ENCODE results near the gene SLC1A5.
"Not testable (repeated sequence)": the region's sequence is repeated elsewhere in the genome, so short reads cannot be mapped to it uniquely, and the experiment has no call there.

Gene SLC1A5

DNA sequence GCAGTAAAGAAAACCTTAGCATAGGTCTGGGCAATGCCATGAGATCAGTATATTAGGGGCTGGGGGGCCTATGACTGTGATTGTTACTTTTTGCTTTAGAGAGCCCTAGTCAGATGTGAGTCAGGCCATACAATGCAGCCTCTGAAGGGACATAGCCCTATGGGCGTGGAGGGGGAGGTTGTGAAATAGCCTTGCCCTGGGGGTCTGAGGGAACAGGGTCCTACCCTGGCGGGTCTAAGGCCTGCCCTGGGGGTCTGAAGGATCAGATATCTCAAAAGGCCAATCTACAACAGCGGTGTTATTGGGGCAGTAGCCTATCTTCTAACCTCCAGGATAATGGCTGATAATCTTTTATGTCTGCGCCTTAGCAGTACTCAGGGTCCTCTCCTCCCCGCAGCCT, 13.8 kb upstream of the SLC1A5 start:
- in situ Hi-C loops (cut with MboI; ENCODE audit: low sequenced_read_pairs) = no loop called here

DNA sequence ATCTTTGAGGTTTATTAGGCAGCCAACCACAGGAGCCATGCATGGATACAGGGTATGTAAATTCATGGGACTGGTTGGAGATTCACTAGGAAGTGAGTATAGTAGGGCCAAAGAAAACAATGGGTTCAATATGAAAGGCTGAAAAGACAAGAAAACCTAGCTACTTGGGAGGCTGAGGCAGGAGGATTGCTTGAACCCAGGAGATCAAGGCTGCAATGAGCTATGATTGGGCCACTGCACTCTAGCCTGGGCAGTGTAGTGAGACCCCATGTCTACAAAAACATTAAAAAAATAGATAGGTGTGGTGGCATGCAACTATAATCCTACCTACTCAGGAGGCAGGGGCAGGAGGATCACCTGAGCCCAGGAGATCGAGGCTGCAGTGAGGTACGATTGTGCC, 10.3 kb upstream of the SLC1A5 start:
- in situ Hi-C loops (cut with MboI; ENCODE audit: low sequenced_read_pairs) = no loop called here

DNA sequence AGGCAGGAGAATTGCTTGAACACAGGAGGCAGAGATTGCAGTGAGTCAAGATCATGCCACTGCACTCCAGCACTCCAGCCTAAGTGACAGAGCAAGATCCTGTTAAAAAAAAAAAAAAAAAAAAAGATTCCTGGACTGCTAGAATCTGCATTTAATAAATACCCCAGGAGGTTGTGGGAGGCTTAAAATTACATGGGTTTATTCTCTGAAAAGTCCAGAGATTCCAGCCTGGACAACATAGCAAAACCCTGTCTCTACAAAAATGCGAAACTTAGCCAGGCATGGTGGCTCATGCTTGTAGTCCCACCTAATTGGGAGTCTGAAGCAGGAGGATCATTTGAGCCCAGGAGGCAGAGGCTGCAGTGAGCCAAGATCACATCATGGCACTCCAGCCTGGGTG, 9.5 kb upstream of the SLC1A5 start:
- in situ Hi-C loops (cut with MboI; ENCODE audit: low sequenced_read_pairs) = no loop called here

DNA sequence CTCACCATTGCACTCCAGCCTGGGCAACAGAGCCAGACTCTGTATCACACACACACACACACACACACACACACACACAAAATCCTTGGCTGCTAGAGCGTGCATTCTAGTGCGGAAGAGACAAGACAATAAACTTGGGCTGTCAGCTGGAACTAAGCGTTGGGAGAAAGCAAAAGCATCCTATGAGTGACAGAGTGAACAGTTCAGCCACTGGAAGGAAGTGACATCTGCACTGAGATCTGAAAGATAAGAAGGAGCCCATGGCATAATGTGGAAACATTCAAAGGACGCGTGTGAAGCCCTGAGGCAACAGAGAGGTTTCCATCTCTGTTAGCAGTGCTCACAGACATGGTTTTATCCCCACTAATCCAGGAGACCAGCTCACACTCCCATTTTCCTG, 3.5 kb upstream of the SLC1A5 start:
- in situ Hi-C loops (cut with MboI; ENCODE audit: low sequenced_read_pairs) = no loop called here

DNA sequence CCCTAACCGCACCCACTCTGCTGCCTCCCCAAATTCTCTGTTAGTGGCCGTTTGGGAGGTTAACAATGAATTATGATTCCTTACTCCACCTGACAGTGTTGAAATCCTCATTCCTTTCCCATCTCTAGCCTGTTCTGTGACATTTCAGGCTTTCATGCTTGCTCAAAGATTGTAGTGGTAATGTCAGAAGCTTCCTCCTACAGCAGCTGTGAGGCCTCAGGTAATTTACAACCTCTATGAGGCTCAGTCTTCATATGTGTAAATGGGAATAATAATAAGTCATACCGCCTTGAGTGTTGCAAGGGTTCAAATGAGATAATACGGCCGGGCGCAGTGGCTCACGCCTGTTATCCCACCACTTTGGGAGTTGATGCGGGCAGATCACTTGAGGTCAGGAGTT, 977 bp upstream of the SLC1A5 start:
- in situ Hi-C loops (cut with MboI; ENCODE audit: low sequenced_read_pairs) = no loop called here

DNA sequence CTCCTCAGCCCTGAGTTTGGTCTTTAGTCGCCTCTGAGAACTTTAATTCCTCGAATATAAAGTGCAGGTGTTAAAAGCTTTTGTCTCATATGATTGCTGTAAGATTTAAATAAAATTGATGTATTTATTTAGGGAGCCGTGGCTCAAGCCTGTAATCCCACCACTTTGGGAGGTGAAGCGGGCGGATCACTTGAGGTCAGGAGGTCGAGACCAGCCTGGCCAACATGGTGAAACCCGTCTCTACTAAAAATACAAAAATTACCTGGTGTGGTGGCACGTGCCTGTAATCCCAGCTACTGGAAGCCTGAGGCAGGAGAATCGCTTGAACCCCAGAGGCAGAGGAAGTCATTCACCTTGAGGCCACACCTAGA, 559 bp upstream of the SLC1A5 start:
- in situ Hi-C loops (cut with MboI; ENCODE audit: low sequenced_read_pairs) = no loop called here

DNA sequence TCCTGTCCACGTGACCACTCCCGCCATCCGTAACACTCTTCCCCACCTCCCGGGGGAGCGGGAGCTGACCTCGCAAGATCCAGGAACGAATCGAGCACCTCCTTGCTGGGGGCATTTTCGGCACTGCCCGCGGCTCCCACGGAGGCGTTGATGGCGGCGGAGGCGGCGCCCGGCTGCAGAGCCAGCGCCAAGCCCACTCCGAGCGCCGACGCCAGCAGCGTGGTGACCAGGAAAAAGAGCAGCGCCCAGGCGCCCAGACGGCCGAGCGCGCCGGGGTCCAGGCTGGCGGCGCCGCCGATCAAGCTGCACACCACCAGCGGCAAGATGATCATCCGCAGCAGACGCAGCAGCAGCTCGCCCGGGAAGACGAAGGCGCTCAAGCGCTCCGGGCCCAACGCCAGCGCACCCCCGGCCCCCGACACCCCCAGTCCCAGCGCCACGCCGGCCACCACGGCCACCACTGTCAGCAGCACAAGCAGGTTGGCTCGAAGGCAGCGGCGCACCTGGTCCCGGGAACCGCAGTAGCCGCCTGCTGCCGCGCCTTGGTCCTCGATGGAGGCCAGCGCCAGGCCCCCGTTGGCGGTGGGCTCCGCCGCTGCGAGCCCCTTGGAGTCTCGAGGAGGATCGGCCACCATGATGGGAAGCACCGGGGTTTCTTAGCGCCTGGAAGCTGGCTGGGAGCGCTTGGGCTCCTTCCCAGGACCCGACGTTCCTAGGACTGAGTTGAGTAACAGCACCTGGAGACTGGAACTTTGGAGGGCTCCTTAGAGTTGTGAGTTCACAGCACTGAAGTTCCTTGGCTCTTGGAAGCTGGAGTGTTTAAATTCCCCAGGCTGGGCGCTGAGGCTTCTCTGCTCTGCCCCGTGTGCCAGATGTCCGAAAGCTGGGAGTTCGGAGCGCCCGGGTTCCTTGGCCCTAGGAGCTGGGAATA, 798 bp downstream of the SLC1A5 start:
- in situ Hi-C loops (cut with MboI; ENCODE audit: low sequenced_read_pairs) = no loop called here

DNA sequence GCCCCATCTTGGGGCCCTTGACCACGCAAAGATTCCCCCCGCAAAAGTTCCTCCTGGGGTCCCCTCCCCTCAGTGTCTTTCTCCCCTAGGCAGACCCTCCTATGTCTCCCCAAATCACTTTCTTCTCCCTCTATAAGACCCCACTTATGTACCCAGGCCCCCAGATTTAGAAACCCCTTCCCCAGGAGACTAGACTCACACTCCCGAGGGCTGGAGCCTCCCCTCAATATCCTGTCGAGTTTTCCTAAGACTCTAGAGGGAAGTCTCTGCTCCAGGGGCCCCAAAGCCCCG, 1.4 kb downstream of the SLC1A5 start:
- in situ Hi-C loops (cut with MboI; ENCODE audit: low sequenced_read_pairs) = no loop called here

DNA sequence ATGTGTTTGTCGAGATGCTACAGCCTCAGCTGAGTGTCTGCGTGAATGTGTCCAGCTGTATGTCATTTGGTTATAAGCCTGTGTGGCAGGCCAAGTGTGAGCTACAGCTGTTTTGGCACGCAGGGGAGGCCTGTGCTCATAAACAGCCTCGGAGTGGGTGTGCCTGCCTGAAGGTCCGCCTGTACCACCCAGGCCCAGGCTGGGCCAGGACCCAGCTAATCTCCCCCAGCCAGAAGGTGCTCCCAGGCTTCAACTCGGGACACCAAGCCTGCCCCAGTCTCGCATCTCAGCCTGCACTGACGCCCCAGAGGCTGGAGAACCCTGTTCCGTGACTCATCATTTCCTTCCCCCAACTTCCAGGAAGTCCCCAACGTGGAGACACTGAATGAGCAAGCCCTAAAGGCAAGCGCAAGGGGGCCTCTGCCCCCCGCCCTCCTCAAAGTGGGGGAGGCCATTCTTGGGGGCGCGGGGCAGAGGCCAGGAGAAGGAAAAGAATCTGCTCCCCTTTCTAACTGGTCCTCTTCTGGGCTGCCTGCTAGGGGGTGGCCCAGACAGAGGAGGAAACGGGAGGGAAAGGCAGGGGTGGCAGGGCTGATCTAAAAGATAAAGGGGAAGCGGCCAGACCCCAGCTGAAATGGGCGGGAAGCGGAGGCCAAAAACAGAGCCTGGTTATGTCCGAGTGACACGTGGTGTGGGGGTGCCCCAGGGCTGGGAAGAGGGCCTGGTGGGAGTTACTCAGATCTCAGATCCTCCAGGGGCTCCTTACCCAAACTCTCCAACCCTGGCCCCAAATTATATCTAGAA, 2.0 kb downstream of the SLC1A5 start:
- in situ Hi-C loops (cut with MboI; ENCODE audit: low sequenced_read_pairs) = no loop called here

DNA sequence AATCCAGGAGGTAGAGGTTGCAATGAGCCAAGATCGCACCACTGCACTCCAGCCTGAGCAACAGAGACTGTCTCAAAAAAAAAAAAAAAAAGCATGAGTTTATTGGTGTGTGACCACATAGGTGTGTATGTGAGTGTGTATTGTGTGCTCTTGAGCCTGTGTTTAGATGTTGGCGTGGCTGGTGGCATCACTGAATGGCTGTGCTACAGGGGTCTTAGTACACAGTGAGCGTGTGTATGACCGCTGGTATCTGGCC, 2.5 kb downstream of the SLC1A5 start:
- in situ Hi-C loops (cut with MboI; ENCODE audit: low sequenced_read_pairs) = no loop called here

DNA sequence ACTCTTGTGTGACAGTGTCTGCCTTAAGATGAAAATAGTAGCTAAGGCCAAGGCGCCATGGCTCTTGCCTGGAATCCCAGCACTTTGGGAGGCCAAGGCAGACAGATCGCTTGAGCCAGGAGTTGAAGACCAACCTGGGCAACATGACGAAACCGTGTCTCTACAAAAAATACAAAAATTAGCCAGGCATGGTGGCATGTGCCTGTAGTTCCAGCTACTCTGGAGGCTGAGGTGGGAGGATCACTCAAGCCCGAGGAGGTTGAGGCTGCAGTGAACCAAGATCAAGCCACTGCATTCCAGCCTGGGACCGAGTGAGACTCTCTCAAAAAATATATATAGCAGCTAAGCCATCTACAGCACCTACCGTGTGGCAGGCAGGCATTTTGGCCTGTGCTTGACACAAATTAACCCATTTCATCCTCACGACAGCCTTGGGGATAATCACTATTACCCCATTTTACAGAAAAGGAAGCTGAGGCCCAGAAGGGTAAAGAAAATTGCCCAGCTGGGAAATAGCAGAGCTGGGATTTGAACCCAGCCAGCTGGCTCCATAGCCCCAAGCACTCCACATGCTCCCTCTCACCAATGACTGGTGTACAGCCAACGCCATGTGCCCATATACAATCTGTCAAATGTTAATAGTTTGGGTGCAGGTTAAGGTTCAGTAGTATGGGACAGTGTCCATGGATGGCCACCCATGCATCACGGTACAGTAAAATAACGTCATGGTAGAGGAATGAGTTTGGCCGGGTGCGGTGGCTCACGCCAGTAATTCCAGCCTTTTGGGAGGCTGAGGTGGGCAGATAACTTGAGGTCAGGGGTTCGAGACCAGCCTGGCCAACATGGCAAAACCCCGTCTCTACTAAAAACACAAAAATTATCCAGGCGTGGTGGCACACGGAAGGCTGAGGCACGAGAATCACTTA, 3.1 kb downstream of the SLC1A5 start:
- in situ Hi-C loops (cut with MboI; ENCODE audit: low sequenced_read_pairs) = no loop called here

DNA sequence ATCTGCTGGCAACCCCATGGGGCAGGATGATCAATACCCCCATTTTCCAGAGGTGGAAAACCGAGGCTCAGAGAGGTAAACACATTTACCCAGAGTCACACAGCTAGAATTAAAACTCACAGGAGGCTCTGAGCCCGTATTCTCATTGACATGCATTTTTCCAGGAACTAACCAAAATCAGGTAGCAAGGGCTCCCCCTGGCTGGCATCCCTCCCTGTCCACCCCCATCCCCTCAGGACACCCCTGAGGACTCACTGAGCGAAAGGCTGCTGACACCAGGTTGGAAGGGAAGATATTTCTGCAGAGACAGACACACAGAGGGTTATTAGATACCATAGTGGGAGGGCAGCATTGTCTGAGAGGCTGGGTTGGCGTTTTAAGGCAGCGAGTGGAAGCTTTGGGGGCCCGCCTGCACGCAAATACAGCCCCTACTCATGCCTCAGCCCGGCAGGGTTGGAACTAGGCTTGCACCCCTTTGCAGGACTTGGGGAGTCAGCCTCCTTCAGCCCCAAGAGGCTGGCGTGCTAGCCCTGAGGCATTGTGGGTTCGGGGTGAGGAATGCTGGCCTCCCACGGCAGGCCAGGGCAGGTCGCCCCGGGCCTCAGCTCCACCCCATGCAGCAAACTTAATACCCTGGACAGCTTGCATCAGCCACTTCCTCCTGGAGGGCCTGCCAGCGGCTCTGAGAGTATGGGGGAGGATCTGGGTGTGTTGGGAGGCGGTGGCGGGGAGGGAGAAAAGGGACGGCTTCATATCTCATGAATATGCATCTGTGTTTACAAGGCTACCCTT, 3.9 kb downstream of the SLC1A5 start:
- in situ Hi-C loops (cut with MboI; ENCODE audit: low sequenced_read_pairs) = no loop called here

DNA sequence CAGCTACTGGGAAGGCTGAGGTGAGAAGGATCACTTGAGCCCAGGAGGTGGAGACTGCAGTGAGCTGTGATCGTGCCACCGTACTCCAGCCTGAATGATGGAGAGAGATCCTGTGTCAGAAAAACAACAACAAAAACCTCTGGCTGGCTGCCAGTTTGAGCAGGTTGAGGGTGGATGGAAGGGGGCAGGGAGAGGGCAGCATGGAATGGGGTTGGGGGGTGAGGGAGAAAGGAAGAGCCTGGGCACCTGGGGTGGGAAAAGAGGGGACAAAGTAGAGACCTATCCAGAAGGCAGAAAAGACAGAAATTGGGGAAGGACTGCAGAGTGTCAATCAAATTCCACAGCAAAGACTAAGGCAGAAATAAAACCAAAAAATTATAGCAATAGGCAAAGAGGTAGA, 4.7 kb downstream of the SLC1A5 start:
- in situ Hi-C loops (cut with MboI; ENCODE audit: low sequenced_read_pairs) = no loop called here

DNA sequence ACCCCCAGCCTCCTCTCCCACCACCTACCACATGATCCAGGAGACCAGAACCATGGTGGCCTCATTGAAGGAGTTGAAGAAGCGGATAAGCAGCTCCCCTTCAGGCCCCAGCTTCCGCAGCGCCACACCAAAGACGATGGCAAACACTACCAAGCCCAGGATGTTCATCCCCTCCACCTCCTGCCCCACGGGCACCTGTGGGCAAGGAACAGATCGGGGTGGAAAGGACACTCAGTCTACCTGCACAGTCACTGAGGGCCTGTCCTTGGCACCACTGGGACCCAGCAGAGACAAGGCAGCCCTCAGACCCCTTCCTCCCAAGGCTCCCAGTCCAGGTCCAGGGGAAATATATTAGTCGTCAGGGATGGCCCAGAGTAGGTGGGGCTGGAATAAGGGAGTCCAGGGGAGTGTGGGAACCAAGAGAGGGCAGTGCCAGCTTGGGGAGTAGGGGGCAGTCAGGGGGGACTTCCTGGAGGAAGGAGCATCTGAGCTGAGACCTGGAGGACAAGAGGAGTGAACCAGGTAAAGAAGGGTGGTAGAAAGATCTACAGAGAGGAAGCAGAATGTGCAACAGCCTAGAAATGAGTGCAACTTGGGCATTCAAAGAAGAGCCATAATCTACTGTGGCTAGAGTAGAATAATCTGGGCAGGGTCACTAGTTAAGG, 5.9 kb downstream of the SLC1A5 start:
- in situ Hi-C loops (cut with MboI; ENCODE audit: low sequenced_read_pairs) = no loop called here

DNA sequence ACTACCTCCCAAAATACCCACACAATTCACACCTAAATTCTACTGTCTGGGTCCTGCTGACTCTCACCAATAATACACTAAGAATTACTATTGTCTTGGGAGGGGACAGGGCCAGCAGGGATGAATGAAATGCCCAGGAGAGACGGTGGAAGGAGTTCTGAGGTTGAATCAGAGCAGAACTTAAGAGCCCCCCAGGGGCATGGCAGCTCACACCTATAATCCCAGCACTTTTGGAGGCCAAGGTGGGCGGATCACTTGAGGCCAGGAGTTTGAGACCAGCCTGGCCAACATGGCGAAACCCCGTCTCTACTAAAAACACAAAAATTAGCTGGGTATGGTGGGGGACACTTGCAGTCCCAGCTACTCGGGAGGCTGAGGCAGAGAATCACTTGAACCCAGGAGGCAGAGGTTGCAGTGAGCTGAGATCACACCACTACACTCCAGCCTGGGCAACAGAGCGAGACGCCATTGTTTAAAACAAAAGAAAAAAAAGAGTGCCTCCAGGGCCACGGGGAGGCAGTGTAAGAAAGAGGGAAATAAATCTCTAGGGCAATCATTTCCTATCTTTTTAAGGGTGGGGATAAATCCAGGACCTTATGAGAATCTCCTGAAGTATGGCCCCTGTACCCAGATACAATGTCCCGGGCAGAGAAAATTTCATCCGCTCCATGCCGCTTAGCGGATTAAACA, 10.3 kb downstream of the SLC1A5 start:
- in situ Hi-C loops (cut with MboI; ENCODE audit: low sequenced_read_pairs) = not testable (repeated sequence)

DNA sequence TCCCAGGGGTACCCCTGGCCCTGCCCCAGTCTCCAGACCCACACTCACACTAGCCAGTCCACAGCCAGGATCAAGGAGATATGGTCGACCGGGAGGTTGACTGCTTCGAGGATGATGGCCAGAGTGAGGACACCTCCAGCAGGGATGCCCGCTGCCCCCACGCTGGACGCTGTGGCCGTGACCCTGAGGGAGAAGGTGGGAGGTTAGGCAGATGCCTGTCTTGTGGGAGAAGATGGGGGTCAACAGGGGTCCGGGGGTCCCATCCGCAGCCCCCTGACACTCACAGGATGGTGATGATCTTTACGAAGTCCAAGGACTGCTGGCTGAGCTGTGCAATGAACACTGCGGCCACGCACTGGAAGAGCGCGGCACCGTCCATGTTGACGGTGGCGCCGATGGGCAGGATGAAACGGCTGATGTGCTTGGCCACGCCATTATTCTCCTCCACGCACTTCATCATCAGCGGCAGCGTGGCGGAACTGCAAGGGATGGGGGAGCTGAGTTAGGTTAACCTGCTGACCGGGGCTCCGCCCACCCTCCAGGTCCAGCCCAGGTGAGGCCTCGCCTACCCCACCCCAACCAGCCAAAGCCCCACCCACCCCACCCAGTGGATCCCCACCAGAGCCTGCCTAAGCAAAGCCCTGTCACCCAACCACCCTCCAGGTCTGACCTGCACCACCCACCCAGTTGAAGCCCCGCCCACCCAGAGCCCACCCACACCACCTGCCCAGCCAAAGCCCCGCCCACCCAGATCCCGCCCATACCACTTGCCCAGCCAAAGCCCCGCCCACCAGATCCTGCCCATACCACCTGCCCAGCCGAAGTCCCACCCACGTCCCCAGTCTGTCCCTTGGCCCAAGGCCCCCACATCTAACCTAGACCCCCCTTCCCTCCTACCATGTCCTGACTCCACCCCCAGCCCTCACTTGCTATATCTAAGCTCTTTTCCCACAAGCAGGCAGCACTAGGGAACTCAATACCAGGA, 11.2 kb downstream of the SLC1A5 start:
- in situ Hi-C loops (cut with MboI; ENCODE audit: low sequenced_read_pairs) = no loop called here

DNA sequence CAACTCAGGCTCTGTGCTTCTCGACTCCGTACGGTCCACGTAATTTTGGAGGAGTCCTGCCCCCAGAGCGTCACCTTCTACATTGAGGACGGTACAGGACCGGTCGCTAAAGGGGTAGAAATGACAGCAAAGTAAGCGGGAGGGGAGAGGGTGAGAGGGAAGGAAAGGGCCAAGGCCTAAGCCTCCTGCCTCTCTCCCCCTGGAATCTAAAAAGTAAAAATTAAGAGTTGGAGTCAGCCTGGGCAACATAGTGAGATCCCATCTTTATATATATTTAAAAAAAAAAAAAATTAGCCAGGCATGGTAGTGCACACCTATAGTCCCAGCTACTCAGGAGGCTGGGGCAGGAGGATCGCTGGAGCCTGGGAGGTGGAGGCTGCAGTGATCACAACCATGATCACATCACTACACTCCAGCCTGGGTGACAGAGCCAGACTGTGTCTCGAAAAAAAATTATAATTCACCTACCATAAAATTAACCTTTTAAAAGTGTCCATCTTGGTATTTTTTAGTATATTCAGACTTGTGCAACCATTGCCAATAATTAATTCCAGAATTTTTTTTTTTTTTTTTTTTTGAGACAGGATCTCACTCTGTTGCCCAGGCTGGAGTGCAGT, 12.6 kb downstream of the SLC1A5 start:
- in situ Hi-C loops (cut with MboI; ENCODE audit: low sequenced_read_pairs) = no loop called here

DNA sequence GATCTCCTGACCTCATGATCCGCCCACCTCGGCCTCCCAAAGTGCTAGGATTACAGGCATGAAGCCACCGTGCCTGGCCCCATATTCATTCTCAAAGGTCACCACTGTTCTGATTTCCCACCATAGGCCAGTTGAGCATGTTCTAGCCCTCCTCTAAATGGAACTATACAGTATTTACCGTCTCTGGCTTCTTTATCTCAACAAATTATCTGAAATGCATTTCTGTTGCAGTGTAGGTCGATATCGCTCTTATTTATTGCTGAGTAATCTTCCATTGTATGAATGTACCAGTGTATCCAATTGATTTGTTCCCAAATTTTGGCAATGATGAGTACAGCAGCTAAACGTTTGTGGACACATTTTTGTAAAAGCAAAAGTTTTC, 15.4 kb downstream of the SLC1A5 start:
- in situ Hi-C loops (cut with MboI; ENCODE audit: low sequenced_read_pairs) = no loop called here

Data from HL-60/S4 treated with phorbol 12-myristate 13-acetate at 8.2 ng/mL for 4 days and 3 days (cell line).